HL-60 (cell line): ENCODE measurements around the gene DNAH1.
"Not testable (repeated sequence)": the region's sequence is repeated elsewhere in the genome, so short reads cannot be mapped to it uniquely, and the experiment has no call there.

ENCODE experiments used
- GABPA ChIP-seq: IDR thresholded peaks from 2 replicates; pipeline ENCODE4 v1.6.1; 2012; ENCODE audit warnings: low read depth
- POLR2AphosphoS5 ChIP-seq: IDR thresholded peaks from 2 replicates; pipeline ENCODE4 v1.6.1; 2012; ENCODE audit warnings: low read depth
- SPI1 ChIP-seq: IDR thresholded peaks from 2 replicates; pipeline ENCODE4 v1.6.1; 2012; ENCODE audit warnings: low read depth, mild to moderate bottlenecking, borderline replicate concordance
- TF ChIP-seq, protein P1 (sequence below): IDR thresholded peaks from one replicate; pipeline ENCODE4 v1.5.1; 2011; ENCODE audit warnings: low read length, control low read depth, inconsistent platforms; ENCODE audit not compliant: insufficient read depth

DNA sequence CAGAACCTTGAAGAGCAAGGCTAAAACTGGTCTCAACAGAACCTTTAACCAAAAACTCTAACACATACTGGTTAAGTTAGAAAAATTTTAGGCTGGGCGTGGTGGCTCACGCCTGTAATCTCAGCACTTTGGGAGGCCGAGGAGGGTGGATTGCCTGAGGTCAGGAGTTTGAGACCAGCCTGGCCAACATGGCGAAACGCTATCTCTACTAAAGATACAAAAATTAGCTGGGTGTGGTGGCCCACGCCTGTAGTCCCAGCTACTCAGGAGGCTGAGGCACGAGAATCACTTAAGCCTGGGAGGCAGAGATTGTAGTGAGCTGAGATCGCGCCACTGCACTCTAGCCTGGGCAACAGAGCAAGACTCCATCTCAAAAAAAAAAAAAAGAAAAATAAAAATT is 43.9 kb upstream of the DNAH1 start:
- TF ChIP-seq, protein P1, sequence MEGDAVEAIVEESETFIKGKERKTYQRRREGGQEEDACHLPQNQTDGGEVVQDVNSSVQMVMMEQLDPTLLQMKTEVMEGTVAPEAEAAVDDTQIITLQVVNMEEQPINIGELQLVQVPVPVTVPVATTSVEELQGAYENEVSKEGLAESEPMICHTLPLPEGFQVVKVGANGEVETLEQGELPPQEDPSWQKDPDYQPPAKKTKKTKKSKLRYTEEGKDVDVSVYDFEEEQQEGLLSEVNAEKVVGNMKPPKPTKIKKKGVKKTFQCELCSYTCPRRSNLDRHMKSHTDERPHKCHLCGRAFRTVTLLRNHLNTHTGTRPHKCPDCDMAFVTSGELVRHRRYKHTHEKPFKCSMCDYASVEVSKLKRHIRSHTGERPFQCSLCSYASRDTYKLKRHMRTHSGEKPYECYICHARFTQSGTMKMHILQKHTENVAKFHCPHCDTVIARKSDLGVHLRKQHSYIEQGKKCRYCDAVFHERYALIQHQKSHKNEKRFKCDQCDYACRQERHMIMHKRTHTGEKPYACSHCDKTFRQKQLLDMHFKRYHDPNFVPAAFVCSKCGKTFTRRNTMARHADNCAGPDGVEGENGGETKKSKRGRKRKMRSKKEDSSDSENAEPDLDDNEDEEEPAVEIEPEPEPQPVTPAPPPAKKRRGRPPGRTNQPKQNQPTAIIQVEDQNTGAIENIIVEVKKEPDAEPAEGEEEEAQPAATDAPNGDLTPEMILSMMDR: not testable (repeated sequence)
- TF ChIP-seq POLR2AphosphoS5, SPI1, GABPA: not testable (repeated sequence)
